ENCODE data around the gene BMPER. TPM values are rescaled to one million over a fixed set of nuclear protein-coding genes. Genes with fewer than 3 reads are reported as not detected.

Gene BMPER
- total RNA-seq, 1 experiment from 2014 or later: not detected

GRCh38 chr7:33885290-33886148, 19.8 kb upstream of the BMPER start:
- Histone ChIP-seq H3K4me1 (ENCODE audit: low read length) (no peaks in the 10 kb centered on the region), H3K27ac (ENCODE audit: low read length) (no peak overlapping the region), H2AFZ (ENCODE audit: low read length) (no peak overlapping the region), H3K36me3 (ENCODE audit: insufficient read depth, low read length) (no peaks in the 10 kb centered on the region), H3K9me2 (replicated peaks; ENCODE audit: insufficient read depth, low read length) (no peaks in the 10 kb centered on the region), H4K20me1 (ENCODE audit: insufficient read depth, low read depth, low read length) (no peaks in the 10 kb centered on the region), H3K4me2 (ENCODE audit: low read depth, low read length, poor library complexity, severe bottlenecking) (no peak overlapping the region), H3K9me3 (ENCODE audit: low read length) (no peaks in the 10 kb centered on the region), H3K79me2 (ENCODE audit: low read length) (no peaks in the 10 kb centered on the region), H3K9ac (ENCODE audit: low read length) (no peak overlapping the region), H3K4me3 (ENCODE audit: low read length) (no peak overlapping the region), H3K27me3 (ENCODE audit: low read length) (no peaks in the 10 kb centered on the region)
- no peak for DNase-seq

DNA sequence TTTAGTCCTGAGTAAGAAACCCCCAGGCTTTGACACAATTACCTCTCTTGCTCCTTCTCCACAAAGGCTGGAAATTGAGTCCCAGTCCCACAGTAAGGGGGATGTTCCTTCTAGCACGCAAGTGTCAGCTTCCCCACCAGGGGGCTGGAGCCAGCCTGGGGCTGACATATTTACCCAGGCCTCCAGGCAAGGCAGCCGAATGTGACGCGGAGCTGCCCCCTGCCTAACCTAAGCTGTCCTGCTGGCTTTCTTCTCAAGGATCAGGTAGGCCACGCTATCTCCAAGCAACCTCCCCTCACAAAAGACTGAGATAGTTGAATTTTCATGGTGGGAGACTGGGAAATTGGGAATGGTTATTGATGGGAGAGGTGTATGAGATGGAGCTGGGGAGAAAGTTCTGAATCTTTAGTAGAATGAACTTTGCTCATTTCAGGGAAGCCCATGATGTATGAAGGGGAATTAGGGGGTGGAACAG, 19.2 kb upstream of the BMPER start:
- Histone ChIP-seq H4K20me1 (ENCODE audit: insufficient read depth, low read depth, low read length) (no peaks in the 10 kb centered on the region), H3K9me2 (replicated peaks; ENCODE audit: insufficient read depth, low read length) (no peaks in the 10 kb centered on the region), H3K4me1 (ENCODE audit: low read length) (no peaks in the 10 kb centered on the region), H2AFZ (ENCODE audit: low read length) (no peak overlapping the region), H3K4me2 (ENCODE audit: low read depth, low read length, poor library complexity, severe bottlenecking) (no peak overlapping the region), H3K9ac (ENCODE audit: low read length) (no peak overlapping the region), H3K4me3 (ENCODE audit: low read length) (no peak overlapping the region), H3K36me3 (ENCODE audit: insufficient read depth, low read length) (no peaks in the 10 kb centered on the region), H3K9me3 (ENCODE audit: low read length) (no peaks in the 10 kb centered on the region), H3K27ac (ENCODE audit: low read length) (no peak overlapping the region), H3K27me3 (ENCODE audit: low read length) (no peaks in the 10 kb centered on the region), H3K79me2 (ENCODE audit: low read length) (no peaks in the 10 kb centered on the region)
- DNase-seq: no peak

- H3K4me3 ChIP-seq (ENCODE audit: low read length): no peak overlapping the region
- no peak overlapping the region for H2AFZ ChIP-seq (ENCODE audit: low read length)
- H3K36me3 ChIP-seq (ENCODE audit: insufficient read depth, low read length): no peaks in the 10 kb centered on the region
- H3K9me3 ChIP-seq (ENCODE audit: low read length): no peaks in the 10 kb centered on the region
- H3K79me2 ChIP-seq (ENCODE audit: low read length): no peaks in the 10 kb centered on the region
- H3K9ac ChIP-seq (ENCODE audit: low read length): no peak overlapping the region
- no peaks in the 10 kb centered on the region for H3K27me3 ChIP-seq (ENCODE audit: low read length)
- H3K9me2 ChIP-seq (replicated peaks; ENCODE audit: insufficient read depth, low read length): no peaks in the 10 kb centered on the region
- no peak overlapping the region for H3K4me2 ChIP-seq (ENCODE audit: low read depth, low read length, poor library complexity, severe bottlenecking)
- no peaks in the 10 kb centered on the region for H3K4me1 ChIP-seq (ENCODE audit: low read length)
- no peak overlapping the region for H3K27ac ChIP-seq (ENCODE audit: low read length)
- DNase-seq: no peak
- no peaks in the 10 kb centered on the region for H4K20me1 ChIP-seq (ENCODE audit: insufficient read depth, low read depth, low read length)
Measured at GRCh38 chr7:33887266-33887975, 17.9 kb upstream of the BMPER start.

DNA sequence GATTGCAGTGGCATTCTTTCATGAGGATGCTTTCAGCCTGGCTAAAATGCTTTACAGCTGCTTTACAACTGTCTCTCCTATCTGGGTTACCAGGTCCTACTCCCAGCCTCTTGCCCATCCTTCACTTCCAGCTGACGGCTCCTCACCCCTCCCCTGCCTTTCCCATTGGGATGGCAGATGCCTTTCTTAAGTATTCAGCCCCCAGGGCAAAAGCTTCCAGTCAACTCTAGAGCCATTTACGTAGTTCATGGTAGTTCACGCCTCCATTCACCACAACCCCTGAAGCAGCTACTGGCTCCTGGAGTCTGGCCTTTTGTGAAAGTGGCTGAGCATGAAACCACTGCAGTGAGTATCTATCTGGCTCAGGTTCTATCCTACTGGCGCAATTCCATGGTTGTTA, 17.2 kb upstream of the BMPER start:
- H3K27ac ChIP-seq (ENCODE audit: low read length): no peak overlapping the region
- H3K36me3 ChIP-seq (ENCODE audit: insufficient read depth, low read length): no peaks in the 10 kb centered on the region
- H3K4me3 ChIP-seq (ENCODE audit: low read length): no peak overlapping the region
- no peaks in the 10 kb centered on the region for H3K4me1 ChIP-seq (ENCODE audit: low read length)
- H3K27me3 ChIP-seq (ENCODE audit: low read length): no peaks in the 10 kb centered on the region
- no peak overlapping the region for H2AFZ ChIP-seq (ENCODE audit: low read length)
- H3K9me3 ChIP-seq (ENCODE audit: low read length): no peaks in the 10 kb centered on the region
- no peak overlapping the region for H3K4me2 ChIP-seq (ENCODE audit: low read depth, low read length, poor library complexity, severe bottlenecking)
- no peak for DNase-seq
- no peaks in the 10 kb centered on the region for H3K79me2 ChIP-seq (ENCODE audit: low read length)
- no peak overlapping the region for H3K9ac ChIP-seq (ENCODE audit: low read length)
- no peaks in the 10 kb centered on the region for H4K20me1 ChIP-seq (ENCODE audit: insufficient read depth, low read depth, low read length)
- H3K9me2 ChIP-seq (replicated peaks; ENCODE audit: insufficient read depth, low read length): no peaks in the 10 kb centered on the region

GRCh38 chr7:33892945-33893344, 12.4 kb upstream of the BMPER start:
- Histone ChIP-seq H3K79me2 (ENCODE audit: low read length) (no peaks in the 10 kb centered on the region), H3K4me1 (ENCODE audit: low read length) (no peaks in the 10 kb centered on the region), H3K9me2 (replicated peaks; ENCODE audit: insufficient read depth, low read length) (no peaks in the 10 kb centered on the region), H4K20me1 (ENCODE audit: insufficient read depth, low read depth, low read length) (no peaks in the 10 kb centered on the region), H3K4me2 (ENCODE audit: low read depth, low read length, poor library complexity, severe bottlenecking) (no peak overlapping the region), H3K9me3 (ENCODE audit: low read length) (no peaks in the 10 kb centered on the region), H3K4me3 (ENCODE audit: low read length) (no peak overlapping the region), H2AFZ (ENCODE audit: low read length) (no peak overlapping the region), H3K27me3 (ENCODE audit: low read length) (no peaks in the 10 kb centered on the region), H3K27ac (ENCODE audit: low read length) (no peak overlapping the region), H3K9ac (ENCODE audit: low read length) (no peak overlapping the region), H3K36me3 (ENCODE audit: insufficient read depth, low read length) (no peaks in the 10 kb centered on the region)
- DNase-seq: no peak

DNA sequence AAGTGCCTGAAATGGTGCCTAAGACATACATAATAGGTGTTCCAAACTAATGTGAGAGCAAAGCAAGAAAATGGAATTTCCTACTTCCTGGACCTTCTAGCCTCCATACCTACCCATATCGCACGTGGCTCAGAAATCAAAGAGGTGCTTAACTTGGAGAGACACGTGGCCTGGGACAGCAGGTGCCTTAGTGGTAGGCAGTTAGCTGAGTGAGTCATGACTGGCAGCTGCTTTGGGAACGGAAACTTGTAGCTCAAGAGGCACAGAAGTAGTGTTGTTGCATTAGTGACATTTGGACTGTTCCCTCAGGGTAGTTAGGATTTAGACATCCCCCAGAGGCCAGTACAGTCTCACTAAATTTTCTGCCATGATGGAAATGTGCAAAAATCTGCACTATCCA, 12.0 kb upstream of the BMPER start:
- Histone ChIP-seq H3K79me2 (ENCODE audit: low read length) (no peaks in the 10 kb centered on the region), H3K27ac (ENCODE audit: low read length) (no peak overlapping the region), H3K9me3 (ENCODE audit: low read length) (no peaks in the 10 kb centered on the region), H3K9me2 (replicated peaks; ENCODE audit: insufficient read depth, low read length) (no peaks in the 10 kb centered on the region), H3K9ac (ENCODE audit: low read length) (no peak overlapping the region), H3K4me1 (ENCODE audit: low read length) (no peaks in the 10 kb centered on the region), H3K4me3 (ENCODE audit: low read length) (no peak overlapping the region), H2AFZ (ENCODE audit: low read length) (no peak overlapping the region), H3K36me3 (ENCODE audit: insufficient read depth, low read length) (no peaks in the 10 kb centered on the region), H3K27me3 (ENCODE audit: low read length) (no peaks in the 10 kb centered on the region), H4K20me1 (ENCODE audit: insufficient read depth, low read depth, low read length) (no peaks in the 10 kb centered on the region), H3K4me2 (ENCODE audit: low read depth, low read length, poor library complexity, severe bottlenecking) (no peak overlapping the region)
- no peak for DNase-seq

DNA sequence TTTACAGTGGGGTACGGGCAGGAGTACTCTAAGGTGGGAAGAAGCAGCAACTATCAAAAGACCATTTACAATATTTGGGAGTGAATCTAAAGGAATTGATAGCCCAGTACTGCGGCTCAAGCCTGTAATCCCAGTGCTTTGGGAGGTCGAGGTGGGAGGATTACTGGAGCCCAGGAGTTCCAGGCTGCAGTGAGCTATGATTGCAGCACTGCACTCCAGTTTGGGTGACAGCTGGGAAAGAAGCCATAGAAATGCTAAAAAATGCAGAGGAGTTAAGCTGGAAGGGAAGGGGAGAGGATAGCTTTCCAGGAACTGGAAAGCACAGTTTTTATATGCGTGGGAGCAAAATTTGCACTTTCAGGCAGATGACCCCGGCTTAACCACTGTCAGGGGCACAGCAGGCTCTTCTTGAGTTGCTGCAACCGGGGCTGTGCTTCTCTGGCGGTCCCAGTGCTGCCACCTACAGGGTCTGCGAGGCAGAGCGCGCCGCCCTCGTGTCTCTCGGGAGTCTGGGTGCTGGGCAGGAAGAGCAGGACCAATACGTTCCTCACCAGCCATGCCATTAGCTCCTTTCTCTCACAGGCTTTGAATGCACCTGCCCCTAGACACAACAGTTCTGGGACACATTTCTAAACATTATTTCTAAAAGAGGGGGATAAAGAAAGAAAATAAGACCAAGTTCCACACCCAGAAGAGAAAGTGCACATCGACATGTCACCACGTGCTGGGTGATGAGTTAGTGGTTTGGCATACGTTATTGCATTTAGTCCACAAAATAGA, 10.1 kb upstream of the BMPER start:
- H3K4me2 ChIP-seq (ENCODE audit: low read depth, low read length, poor library complexity, severe bottlenecking): no peak overlapping the region
- H4K20me1 ChIP-seq (ENCODE audit: insufficient read depth, low read depth, low read length): no peaks in the 10 kb centered on the region
- H3K4me1 ChIP-seq (ENCODE audit: low read length): no peaks in the 10 kb centered on the region
- H3K79me2 ChIP-seq (ENCODE audit: low read length): no peaks in the 10 kb centered on the region
- H3K27me3 ChIP-seq (ENCODE audit: low read length): no peaks in the 10 kb centered on the region
- no peak overlapping the region for H2AFZ ChIP-seq (ENCODE audit: low read length)
- no peaks in the 10 kb centered on the region for H3K9me3 ChIP-seq (ENCODE audit: low read length)
- no peak overlapping the region for H3K4me3 ChIP-seq (ENCODE audit: low read length)
- peak; percentile 88 for DNase-seq
- no peak overlapping the region for H3K9ac ChIP-seq (ENCODE audit: low read length)
- H3K9me2 ChIP-seq (replicated peaks; ENCODE audit: insufficient read depth, low read length): no peaks in the 10 kb centered on the region
- H3K27ac ChIP-seq (ENCODE audit: low read length): no peak overlapping the region
- no peaks in the 10 kb centered on the region for H3K36me3 ChIP-seq (ENCODE audit: insufficient read depth, low read length)

- Histone ChIP-seq H3K27ac (ENCODE audit: low read length) (no peak overlapping the region), H3K36me3 (ENCODE audit: insufficient read depth, low read length) (no peaks in the 10 kb centered on the region), H3K4me3 (ENCODE audit: low read length) (no peak overlapping the region), H2AFZ (ENCODE audit: low read length) (no peak overlapping the region), H3K79me2 (ENCODE audit: low read length) (no peaks in the 10 kb centered on the region), H4K20me1 (ENCODE audit: insufficient read depth, low read depth, low read length) (no peaks in the 10 kb centered on the region), H3K4me1 (ENCODE audit: low read length) (no peaks in the 10 kb centered on the region), H3K27me3 (ENCODE audit: low read length) (no peaks in the 10 kb centered on the region), H3K9me2 (replicated peaks; ENCODE audit: insufficient read depth, low read length) (no peaks in the 10 kb centered on the region), H3K9me3 (ENCODE audit: low read length) (no peaks in the 10 kb centered on the region), H3K4me2 (ENCODE audit: low read depth, low read length, poor library complexity, severe bottlenecking) (no peak overlapping the region), H3K9ac (ENCODE audit: low read length) (no peak overlapping the region)
- no peak for DNase-seq
Measured at GRCh38 chr7:33900501-33900900, 4.8 kb upstream of the BMPER start.
